NOMO-1 treated with dmso at 0.1 percent for 144 hours (cell line): ENCODE results near the gene GALK2.
"Not testable (repeated sequence)": the region's sequence is repeated elsewhere in the genome, so short reads cannot be mapped to it uniquely, and the experiment has no call there.

Experiments used
- DNase-seq: peaks from one replicate; lab custom pipeline; 2025; ENCODE audit not compliant: unreplicated experiment; lab: John Stamatoyannopoulos, UW

The GALK2 gene

DNA sequence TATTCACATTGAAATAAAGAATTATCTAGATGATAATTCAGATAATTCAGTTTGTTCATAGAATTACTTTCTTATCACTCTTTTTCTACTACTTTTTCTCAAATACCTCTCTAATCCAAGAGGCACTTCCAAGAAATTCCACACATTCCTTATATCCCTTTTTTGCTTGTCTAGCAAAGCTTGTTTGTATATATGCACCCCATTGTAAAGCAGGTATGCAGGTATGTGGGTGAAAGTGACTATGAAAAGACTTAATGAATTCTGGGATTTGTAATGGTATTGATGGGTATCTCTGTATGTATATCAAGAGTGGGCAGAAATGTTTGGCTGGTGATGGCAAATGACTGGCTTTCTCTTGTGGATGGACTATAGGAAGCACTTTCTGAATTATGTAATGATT, 158.9 kb downstream of the GALK2 start:
- no peak for DNase-seq

DNA sequence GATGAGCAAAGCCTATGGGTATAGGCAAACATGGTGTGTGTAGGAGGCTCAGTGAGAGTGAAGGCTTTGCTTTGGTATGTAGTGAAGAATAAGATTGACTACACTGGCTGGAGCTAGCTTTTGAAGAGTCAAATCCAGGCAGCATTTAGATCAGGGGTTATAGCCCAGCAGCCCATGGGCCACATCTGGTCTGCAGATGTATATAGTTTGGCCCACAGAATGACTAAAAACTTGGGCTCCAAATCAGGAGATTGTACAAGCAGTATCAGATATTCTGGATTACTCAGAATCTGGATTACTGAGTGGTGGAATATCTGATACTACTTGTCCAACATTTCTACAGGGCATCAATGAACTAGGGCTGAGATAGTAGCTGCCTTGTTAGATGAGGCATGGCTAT, 160.1 kb downstream of the GALK2 start:
- no peak for DNase-seq

DNA sequence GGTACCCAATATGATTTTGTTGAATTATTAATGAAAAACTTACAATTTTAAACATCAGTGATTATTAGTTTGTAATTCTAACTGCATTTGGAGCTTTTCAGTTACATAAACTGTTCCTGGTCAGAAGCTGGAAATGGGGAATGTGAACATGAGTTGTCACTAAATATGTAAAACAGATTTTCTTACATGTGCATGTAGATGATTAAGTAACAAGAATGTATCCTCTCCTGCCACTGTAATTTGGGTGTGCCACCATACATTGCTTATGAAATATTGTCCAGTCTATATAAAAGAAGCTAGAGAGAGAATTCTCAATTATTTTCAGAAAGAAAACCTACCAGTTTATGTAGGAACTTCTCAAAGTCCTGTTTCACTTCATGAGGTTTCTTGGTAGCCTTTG, 161.4 kb downstream of the GALK2 start:
- DNase-seq = no peak

DNA sequence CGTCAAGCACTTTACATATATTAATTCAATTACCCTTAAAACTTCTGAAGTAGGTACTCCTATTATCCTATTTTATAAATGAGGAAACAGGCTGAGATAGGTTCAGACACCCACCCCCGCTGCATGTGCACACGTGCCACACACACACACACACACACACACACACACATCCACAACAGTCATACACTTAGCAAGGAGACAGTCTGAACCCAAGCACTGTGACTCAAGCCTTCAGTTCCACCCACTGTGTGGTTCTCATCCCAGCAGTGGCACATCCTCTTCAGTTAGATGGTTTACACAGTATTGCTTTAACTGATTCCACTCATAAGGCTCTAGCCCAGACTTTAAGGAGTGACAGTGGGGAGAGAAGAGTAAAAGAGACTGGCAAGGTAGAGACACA, 161.9 kb downstream of the GALK2 start:
- DNase-seq = no peak

DNA sequence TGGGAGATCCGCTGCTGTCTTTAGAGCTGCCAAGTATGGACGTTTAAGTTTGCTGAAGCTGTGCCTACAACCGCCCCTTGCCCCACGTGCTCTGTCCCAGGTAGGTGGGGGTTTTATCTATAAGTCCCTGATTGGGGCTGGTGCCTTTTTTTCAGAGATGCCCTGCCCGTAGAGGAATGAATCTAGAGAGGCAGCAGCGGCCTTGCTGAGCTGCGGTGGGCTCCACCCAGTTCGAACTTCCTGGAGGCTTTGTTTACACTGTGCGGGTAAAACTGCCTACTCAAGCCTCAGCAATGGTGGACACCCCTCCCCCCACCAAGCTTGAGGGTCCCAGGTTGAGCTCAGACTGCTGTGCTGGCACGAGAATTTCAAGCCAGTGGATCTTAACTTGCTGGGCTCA, 169.6 kb downstream of the GALK2 start:
- DNase-seq = no peak

DNA sequence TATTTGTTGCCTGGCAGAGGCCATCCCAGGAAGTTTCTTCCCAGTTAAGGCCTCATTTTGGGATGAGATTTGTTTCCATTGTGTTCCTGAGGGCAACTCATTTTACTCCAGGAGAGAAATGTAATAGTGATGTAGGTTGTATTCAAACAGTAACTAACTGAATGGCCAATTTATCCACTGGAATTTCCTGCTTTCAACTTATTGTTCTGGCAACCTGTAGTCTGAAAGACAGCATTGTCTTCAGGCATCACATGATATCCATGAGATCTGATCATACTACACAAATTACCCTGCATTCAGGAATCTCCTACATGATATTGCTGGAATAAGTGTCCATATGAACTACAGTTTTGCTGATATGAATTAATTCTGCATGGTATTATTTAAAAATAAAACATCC, 173.5 kb downstream of the GALK2 start:
- no peak for DNase-seq

DNA sequence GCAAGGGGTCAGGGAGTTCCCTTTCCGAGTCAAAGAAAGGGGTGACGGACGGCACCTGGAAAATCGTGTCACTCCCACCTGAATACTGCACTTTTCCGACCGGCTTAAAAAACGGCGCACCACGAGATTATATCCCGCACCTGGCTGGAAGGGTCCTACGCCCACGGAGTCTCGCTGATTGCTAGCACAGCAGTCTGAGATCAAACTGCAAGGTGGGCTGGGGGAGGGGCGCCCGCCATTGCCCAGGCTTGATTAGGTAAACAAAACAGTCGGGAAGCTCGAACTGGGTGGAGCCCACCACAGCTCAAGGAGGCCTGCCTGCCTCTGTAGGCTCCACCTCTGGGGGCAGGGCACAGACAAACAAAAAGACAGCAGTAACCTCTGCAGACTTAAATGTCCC, 184.4 kb downstream of the GALK2 start:
- not testable (repeated sequence) for DNase-seq

DNA sequence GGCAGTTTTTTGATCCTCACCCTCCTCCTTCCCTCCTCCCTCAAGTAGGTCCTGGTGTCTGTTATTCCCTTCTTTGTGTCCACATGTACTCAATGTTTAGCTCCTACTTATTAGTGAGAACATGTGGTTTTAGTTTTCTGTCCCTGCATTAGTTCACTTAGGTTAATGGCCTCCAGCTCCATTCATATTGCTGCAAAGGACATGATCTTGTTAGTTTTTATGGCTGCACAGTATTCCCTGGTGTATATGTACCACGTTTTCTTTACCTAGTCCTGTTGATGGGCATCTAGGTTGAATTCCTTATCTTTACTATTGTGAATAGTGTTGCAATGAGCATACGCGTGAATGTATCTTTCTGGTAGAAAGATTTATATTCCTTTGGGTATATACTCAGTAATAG, 191.3 kb downstream of the GALK2 start:
- DNase-seq = no peak

DNA sequence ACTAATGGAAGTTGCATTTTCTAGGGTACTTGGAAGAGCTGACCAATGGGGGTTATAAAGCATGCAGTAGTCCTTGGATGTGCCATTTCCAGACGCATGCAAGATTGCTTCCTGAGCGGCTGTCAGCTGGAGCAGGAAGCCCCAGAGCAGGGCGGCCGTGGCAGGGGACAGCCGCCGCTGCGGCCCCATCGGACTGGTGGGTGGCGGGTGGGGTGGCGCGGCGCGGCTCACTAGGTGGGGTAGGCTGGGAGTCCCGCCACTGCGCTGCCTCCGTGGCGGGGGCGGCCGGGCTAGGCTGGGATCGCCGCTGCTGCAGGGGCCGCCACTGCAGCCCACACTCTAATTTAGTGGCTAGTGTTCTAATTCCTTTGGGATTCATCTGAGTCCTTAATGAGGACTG, 196.4 kb downstream of the GALK2 start:
- DNase-seq = no peak

DNA sequence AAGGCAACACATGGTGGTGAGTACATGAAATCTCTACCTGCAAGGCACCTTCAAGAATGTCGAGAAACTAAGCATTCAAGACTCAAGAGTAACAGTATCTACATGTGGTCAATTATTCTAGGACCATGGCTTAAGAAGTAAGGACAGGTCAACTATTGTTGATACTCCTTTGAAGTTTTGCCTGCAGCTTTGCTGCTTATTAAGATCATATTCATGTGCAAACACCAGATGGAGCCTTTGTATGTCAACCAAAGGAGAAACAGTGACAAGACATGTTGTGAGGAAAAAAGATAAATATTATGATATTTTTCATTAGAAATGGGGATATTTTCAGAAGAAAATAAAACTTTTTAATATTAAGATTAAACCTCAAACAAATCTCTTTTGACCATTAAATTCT, 200.7 kb downstream of the GALK2 start:
- DNase-seq = no peak

DNA sequence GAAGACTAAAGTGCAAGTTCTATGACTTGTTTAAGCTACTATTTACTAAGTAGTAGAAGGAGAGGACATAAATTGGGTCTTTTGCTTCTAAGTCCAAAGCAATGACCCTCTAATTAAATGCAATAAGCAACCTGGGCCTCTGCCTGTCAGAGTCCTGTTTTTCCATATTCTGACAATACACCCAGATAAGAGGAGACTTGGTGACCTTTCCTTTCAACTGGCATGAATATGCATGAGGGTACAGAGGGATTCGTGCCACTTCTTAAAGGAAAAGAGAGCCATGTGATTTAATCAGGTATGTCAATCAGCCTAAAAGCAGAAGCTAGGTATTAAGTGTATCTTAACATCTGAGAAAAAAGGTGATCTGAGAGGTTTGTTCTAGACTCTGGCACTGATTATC, 202.3 kb downstream of the GALK2 start:
- no peak for DNase-seq

DNA sequence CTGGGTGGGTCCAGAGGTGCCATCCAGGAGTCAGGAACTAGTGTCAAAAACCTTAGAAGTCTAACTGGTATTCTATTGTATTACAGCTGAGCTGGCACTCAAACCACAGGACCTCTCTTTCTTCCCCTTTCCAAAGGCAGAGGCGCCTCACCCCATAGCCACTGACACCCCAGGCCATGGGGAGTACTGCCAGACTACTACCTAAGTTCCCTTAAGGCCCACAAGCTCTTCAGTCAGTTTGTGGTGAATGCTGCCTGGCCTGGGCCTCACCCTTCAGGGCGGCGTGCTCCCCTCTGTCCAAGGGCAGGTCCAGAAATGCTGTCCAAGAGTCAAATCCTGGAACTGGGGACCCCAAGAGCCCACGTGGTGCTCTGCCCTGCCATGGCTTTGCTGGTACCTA, 209.9 kb downstream of the GALK2 start:
- DNase-seq = peak; percentile 33

DNA sequence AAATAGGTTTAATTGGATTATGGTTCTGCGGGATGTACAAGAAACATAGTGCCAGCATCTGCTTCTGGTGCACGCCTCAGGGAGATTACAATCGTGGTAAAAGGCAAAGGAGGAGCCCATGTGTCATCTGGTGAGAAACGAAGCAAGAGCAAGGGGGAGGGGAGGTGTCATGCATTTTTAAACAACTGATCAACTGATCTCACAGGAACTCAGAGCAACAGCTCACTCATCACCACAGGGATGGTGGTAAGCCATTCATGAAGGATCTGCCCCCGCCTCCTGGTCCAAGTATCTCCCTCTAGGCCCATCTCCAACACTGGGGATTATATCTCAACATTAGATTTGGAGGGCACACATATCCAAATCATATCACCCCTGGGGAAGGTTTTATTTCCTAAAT, 210.9 kb downstream of the GALK2 start:
- no peak for DNase-seq
